GM18951 (cell line): ENCODE measurements around the gene DUOXA1.
"Not testable (repeated sequence)": the region's sequence is repeated elsewhere in the genome, so short reads cannot be mapped to it uniquely, and the experiment has no call there.

ENCODE experiments used
- POLR2A ChIP-seq: IDR thresholded peaks from 4 replicates; pipeline ENCODE4 v1.6.1; 2011; ENCODE audit warnings: mild to moderate bottlenecking; ENCODE audit not compliant: insufficient read length, insufficient read depth; ENCODE audit errors: extremely low read depth
- in situ Hi-C: fragments of 300-500 bp; cut with MboI; formaldehyde crosslinking; loops from one replicate; pipeline ENCODE4 v1.12.0; 2022; ENCODE audit warnings: low sequenced_read_pairs, mixed read lengths, inconsistent platforms; ENCODE audit not compliant: unreplicated experiment

Gene DUOXA1

DNA sequence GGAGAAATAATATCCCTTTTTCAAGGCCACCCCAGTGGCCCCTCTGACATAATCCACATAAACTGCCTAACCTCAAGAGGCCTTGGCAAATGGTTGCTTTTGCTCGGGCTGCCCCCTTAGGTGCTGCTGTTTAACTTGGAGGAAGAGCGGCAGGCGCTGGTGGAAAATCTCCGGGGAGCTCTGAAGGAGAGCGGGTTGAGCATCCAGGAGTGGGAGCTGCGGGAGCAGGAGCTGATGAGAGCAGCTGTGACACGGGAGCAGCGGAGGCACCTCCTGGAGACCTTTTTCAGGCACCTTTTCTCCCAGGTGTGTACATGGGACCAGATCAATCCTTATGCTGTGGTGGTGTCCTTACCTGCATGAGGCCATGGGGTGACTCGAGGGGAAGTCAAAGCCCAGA is 15.1 kb upstream of the DUOXA1 start:
- in situ Hi-C loops, result no loop called here
- no peak for TF ChIP-seq POLR2A

DNA sequence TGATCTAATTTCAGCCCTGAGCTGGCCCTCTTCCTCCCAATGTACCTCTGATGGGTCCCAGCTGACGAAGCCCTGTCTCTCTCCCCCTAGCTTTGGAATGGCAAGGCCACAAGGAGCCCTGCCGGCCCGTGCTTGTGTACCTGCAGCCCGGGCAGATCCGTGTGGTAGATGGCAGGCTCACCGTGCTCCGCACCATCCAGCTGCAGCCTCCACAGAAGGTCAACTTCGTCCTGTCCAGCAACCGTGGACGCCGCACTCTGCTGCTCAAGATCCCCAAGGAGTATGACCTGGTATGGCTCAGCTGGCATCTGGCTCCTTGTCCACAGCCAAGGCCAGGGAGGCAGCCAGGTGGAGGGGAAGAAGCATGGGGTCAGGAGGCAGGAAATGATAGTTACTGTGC is 14.3 kb upstream of the DUOXA1 start:
- TF ChIP-seq POLR2A, result no peak
- in situ Hi-C loops, result no loop called here

DNA sequence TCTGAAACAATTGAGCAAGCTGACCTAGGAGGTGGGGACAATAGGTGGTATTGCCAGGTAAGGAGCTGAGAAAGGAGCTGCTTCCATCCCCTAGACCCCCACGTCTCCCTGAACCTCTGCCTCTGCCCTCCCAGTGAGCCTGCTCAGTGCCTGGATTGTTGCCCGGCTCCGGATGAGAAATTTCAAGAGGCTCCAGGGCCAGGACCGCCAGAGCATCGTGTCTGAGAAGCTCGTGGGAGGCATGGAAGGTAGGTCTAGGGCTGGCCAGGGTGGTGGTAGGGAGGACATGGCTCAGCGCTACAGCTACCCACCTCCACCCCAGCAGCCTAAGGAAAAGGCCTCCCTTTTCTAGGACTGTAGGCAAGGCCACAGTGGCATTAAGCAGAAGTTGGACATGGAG is 13.4 kb upstream of the DUOXA1 start:
- no peak for TF ChIP-seq POLR2A
- in situ Hi-C loops, result no loop called here

DNA sequence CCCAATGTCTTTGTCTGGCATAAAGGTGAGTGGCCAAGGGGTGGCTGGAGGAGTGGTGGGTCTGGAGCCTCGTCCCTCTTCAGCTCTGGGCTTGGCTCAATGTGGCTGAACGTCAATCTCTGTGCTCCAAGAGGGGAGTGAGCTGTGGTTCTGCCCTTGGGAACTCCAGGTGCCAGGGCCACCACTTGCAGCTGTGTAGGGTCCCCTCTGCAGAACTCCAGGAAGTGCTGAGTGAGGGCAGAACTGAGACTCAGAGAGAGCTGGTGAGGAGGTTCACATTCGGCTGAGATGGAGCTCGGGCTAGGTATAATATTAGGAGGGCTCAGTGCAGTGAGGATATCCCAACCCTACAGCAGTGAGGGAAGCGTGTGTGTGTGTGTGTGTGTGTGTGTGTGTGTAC is 11.7 kb upstream of the DUOXA1 start:
- TF ChIP-seq POLR2A, result no peak
- in situ Hi-C loops, result no loop called here

DNA sequence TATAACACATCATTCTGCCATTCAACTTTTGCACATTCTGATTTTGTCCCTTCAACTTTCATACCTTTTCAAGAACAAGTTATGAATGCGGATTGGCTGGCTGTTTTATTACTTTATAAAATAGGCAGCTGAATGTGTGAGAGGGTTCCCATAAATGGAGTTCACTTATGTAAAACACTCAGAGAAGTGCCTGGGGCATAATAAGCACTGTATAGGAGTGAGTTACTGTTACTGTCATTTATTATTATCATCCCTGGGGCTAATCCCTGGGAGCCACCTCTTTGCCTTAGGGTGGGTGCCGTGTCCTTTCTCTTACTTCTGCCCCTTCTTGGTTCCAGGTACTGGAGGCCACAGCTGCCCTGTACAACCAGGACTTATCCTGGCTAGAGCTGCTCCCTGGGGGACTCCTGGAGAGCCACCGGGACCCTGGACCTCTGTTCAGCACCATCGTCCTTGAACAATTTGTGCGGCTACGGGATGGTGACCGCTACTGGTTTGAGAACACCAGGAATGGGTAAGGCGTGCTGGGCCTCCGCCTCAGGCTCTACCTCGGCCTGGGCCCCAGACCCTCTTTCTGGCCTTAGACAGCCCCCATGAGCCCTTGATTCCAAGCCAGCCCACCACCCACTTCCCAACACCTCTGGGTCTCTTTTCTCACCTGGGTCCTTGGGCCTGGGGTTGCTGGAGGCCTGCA is 11.0 kb upstream of the DUOXA1 start:
- in situ Hi-C loops, result no loop called here

DNA sequence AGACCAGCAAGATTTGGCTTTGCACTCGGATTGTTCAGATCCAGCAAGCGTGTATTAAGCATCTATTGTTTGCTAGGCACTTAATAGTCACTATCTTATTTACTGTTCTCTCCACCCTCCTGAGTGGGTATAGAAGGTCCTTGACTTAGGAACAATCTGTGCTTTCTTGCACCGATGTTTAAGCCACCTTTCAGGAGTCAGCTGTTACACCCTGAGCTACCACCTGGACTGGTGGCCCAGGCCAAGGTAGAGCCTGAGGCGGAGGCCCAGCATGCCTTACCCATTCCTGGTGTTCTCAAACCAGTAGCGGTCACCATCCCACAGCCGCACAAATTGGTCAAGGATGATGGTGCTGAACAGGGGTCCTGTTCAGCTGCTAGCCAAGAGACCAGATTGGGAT is 10.1 kb upstream of the DUOXA1 start:
- no peak for TF ChIP-seq POLR2A
- in situ Hi-C loops, result no loop called here

More for the DNA sequence above, 11.0 kb upstream of the DUOXA1 start:
- TF ChIP-seq POLR2A, result no peak

DNA sequence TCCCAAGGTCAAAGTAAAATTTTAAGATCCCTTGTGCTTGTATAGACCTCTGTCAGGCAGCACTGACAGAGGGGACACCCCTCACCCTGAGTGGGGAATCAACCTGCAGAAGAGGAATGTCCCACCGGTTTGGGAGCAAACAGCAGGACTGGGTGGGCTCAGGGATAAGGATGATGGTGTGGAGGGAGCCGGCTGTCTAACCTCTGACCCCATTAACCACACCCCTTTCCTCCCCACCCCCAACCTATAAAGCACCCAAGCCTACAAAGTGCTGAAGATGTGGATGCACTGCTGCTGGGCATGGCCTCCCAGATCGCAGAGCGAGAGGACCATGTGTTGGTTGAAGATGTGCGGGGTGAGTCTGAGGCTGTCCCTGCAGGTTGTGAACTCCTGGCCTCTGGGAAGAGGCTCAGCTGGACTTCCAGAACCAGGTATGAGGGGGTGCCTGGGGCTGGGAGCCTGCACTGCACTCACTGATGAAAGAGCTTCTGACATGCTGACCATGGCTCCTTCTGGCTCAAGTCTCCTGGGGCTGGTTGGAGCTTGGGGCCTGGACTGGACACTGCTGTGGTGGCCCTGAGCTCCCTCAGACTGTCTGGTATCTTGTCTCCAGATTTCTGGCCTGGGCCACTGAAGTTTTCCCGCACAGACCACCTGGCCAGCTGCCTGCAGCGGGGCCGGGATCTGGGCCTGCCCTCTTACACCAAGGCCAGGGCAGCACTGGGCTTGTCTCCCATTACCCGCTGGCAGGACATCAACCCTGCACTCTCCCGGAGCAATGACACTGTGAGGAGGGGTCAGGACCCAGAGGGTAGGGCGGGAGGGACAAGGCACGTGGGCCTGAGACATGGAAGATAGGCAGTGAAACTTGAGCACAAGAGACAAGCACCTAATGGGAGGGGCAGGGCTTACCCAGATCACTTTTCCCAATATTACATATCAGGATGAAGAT is 9.4 kb upstream of the DUOXA1 start:
- in situ Hi-C loops, result no loop called here

DNA sequence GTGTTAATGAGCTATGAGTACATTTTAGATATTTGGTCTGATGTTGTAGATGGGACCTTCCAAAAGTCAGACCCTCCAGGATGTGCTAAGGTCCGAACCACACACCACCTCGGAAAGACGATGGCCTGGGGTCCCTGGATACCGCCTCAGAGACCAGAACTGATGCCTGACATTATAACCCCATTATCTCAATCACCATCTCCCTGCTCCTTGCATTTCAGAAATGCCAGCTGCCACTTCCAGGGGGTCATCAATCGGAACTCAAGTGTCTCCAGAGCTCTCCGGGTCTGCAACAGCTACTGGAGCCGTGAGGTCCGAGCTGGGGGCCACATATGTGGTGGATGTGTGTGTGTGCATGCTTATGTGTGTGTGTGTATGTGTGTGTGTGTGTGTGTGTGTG is 8.0 kb upstream of the DUOXA1 start:
- TF ChIP-seq POLR2A, result no peak
- in situ Hi-C loops, result no loop called here

More for the DNA sequence above, 9.4 kb upstream of the DUOXA1 start:
- no peak for TF ChIP-seq POLR2A

DNA sequence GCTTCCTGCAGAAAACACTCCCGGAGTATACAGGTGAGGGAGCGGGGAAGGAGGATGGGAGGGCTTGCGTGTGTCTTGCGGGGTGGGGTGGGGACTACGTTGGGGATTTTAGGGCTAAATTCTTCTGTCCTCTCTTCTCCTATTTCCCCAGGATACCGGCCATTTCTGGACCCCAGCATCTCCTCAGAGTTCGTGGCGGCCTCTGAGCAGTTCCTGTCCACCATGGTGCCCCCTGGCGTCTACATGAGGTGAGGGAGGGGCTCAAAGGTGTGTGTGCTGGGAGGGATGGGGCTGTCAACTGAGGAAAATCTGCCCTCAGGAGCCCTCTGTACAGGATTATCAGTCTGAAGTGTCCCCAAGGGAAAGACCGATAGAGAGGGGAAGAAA is 6.7 kb upstream of the DUOXA1 start:
- no peak for TF ChIP-seq POLR2A
- in situ Hi-C loops, result no loop called here

DNA sequence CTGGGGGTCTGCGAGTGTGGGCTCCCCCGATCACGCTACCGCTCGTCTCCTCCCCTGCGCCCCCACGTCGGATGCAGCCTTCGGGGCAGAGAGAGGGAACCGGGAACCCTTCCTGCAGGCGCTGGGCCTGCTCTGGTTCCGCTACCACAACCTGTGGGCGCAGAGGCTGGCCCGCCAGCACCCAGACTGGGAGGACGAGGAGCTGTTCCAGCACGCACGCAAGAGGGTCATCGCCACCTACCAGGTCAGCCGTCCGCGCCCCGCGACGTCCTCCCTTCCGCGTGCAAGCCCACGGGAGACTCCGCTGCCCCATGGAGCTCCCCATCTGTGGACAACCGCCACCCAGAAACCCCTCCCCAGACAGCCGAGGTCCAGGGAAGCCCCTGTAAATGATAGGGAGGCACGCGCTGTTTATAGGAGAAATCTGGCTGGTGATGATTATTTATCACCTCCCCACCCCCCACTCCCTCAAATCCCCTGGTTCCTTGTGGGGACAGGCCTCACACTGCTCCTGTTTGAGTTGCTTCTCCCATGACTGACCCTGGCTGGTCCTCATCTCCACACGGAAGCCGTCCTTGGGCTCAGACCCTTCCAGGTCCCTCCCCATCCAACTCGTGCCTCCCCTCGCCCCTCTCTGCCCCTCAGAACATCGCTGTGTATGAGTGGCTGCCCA is 6.2 kb upstream of the DUOXA1 start:
- in situ Hi-C loops, result not testable (repeated sequence)

DNA sequence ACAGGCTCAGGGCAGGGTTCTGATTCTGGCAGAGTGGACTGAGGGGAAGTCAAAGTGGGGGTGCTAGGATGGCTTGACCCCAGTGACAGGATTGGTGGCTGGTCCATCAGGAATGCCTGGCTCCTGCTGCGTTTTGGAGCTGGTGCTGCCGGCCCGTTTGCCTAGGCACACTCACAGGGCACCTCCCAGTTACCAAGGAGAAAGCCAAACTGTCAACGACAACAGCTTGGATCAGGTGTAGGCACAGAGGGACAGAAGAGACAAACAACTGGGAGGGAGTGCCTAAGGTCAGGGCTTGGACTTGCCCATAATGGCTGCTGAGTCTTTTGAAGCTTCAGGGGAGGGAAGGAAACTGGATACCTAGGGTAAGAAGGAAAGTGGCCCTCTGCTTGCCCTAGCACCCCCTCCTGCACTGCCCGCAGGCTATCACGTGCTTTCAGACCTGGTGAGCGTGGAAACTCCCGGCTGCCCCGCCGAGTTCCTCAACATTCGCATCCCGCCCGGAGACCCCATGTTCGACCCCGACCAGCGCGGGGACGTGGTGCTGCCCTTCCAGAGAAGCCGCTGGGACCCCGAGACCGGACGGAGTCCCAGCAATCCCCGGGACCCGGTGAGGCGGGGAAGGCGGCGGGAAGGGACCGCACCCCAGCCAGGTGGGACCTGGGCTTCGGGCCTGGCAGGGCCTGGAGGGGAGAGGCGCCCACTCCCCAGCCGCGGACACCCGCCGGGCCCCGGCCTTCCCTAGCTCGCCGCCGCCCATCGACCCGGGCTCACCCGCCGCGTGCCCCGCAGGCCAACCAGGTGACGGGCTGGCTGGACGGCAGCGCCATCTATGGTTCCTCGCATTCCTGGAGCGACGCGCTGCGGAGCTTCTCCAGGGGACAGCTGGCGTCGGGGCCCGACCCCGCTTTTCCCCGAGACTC is 5.3 kb upstream of the DUOXA1 start:
- in situ Hi-C loops, result no loop called here
- no peak for TF ChIP-seq POLR2A

DNA sequence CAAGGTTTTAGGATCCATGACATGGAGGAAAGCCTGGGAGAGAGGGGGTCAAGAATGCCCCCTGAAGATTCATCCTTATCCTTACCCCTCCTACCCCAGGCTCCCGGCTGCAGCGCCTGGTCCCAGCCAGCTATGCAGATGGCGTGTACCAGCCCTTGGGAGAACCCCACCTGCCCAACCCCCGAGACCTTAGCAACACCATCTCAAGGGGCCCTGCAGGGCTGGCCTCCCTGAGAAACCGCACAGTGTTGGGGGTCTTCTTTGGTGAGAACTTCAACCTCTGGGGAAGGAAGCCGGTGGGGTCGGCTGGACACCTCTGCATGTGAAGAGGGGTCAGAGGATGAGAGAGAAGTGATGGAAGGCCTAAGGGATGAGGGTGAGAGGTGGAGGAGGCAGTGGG is 4.4 kb upstream of the DUOXA1 start:
- no peak for TF ChIP-seq POLR2A
- in situ Hi-C loops, result no loop called here

DNA sequence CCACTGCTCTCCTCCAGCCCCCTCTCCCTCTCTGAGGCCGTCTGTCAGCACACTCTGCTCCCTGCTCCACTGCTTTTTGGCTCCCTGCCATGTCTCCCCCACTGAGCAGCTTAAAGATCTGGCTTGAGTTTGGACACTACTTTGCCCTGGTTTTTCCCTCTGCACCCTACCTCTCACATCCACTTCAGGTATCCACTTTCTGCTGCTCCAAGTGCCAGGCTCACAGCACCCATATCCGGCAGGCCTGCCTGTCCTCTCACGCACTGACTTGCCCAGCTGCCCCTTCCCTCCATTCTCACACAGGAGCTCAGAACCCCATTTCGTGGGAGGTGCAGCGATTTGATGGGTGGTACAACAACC is 3.9 kb upstream of the DUOXA1 start:
- TF ChIP-seq POLR2A, result no peak
- in situ Hi-C loops, result no loop called here
